ENCODE results near the gene SFRP2.

Gene SFRP2

DNA sequence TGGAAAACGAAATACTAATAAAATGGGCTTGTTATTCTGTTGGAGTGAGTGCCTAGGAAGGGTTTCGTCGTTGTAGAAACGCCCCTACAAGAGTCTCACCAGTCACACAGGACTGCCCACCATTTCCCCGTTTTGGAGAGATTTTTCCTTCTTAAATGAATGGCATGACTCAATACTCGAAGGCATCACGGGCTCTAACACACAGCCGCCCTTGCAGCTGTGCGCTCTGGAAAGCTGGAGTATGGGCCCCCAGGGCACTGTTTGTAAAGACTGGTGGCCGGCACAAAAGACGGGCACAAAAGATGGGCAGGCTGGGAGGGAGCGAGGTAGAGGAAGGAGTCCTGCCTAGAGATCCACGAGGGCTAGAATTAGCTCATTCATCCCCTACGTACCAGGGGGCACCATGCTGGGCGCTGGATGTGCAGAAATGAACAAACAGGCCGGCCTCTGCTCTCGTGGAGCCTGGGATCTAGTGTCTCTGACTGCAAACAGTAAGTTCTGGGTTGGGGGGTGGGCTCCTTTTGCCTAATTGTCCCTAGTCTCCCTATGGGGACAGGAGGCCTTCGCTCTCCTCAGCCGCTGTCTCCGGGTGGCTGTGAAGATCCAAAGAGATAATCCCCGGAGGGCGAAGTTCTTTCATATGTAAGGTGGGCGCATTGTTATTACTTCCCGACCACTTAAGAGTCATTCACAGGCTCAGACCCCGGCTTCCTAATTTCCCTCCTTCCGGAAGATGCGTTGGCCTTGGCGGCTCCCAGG lies 1.0 kb upstream of the SFRP2 start:
- Mint-ChIP-seq H3K27ac (no peak overlapping the region), H3K4me3 (no peak overlapping the region), H3K4me1 (ENCODE audit: low read depth) (peaks cover 52% of the 10 kb centered on the region), H3K27me3 (peaks cover 96% of the 10 kb centered on the region), H3K9me3 (no peaks in the 10 kb centered on the region), H3K36me3 (ENCODE audit: low read depth) (no peaks in the 10 kb centered on the region)
- intact Hi-C loops (cut with micrococcal nuclease) = no loop called here

DNA sequence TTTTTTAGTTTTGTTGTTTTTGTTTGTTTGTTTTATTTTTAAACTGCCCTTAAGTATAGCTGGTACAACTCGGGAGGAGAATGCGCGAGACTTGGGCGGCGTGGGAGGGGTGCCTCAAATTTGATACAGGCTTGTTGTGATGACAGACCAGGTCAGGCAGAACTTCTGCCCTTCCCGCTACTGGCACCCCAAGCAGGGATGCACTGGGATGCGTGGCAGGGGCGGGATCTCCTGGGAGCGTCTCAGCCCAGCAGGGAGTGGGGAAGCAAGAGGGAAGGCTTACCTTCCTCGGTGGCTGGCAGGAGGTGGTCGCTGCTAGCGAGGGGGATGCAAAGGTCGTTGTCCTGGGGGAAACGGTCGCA lies 851 bp downstream of the SFRP2 start:
- Mint-ChIP-seq H3K4me3 (no peak overlapping the region), H3K27me3 (peaks cover 94% of the 10 kb centered on the region), H3K27ac (no peak overlapping the region), H3K9me3 (no peaks in the 10 kb centered on the region), H3K36me3 (ENCODE audit: low read depth) (no peaks in the 10 kb centered on the region), H3K4me1 (ENCODE audit: low read depth) (peaks cover 52% of the 10 kb centered on the region)
- intact Hi-C loops (cut with micrococcal nuclease) = no loop called here

DNA sequence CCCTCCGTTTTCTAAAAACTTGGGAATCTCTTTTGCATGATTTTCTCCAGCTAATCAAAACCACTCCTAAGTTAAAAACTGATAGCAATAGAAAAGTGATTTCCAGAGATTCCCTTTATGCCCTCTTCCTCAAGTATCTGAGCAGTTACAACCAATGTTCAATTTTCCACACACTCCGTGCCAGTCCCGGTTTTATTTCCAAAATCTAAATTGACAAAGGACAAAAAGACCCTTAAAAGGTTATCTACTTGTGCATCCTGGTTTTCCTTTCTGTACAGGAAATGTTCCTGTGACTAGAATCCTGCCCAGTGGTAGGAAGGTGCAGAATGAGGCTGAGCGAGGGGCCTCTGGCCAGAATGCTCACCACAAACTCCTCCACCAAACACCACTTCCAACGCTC lies 1.3 kb downstream of the SFRP2 start:
- Mint-ChIP-seq H3K4me1 (ENCODE audit: low read depth) (peaks cover 49% of the 10 kb centered on the region), H3K4me3 (no peak overlapping the region), H3K36me3 (ENCODE audit: low read depth) (no peaks in the 10 kb centered on the region), H3K27me3 (peaks cover 93% of the 10 kb centered on the region), H3K27ac (no peak overlapping the region), H3K9me3 (no peaks in the 10 kb centered on the region)
- intact Hi-C loops (cut with micrococcal nuclease) = no loop called here

DNA sequence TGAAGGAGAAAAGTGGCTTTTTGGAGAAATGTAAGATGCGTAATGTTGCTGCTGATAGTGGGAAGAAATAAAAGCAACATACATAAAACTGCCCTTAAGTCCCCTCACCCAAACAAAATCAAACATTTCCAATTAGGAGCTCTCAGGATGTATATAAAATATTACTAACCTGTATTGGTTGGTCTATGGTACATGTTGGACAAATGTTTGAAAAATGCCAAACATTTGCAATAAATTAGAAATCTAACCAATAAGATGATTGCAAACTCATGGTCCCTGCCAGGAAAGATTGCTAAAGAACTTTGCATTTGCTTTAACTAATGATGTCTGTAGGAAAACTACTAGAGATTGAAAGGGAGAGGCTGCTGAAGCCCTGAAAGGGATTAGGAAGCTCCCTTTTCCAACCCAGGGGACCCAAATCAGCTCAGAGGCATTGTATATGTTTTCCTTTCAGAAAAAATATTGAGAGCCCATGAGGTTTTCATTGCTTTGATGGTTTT lies 1.8 kb downstream of the SFRP2 start:
- H3K27ac Mint-ChIP-seq = no peak overlapping the region
- H3K27me3 Mint-ChIP-seq = peaks cover 93% of the 10 kb centered on the region
- no peak overlapping the region for H3K4me3 Mint-ChIP-seq
- H3K9me3 Mint-ChIP-seq = no peaks in the 10 kb centered on the region
- intact Hi-C loops (cut with micrococcal nuclease) = no loop called here
- no peaks in the 10 kb centered on the region for H3K36me3 Mint-ChIP-seq (ENCODE audit: low read depth)
- peaks cover 44% of the 10 kb centered on the region for H3K4me1 Mint-ChIP-seq (ENCODE audit: low read depth)

DNA sequence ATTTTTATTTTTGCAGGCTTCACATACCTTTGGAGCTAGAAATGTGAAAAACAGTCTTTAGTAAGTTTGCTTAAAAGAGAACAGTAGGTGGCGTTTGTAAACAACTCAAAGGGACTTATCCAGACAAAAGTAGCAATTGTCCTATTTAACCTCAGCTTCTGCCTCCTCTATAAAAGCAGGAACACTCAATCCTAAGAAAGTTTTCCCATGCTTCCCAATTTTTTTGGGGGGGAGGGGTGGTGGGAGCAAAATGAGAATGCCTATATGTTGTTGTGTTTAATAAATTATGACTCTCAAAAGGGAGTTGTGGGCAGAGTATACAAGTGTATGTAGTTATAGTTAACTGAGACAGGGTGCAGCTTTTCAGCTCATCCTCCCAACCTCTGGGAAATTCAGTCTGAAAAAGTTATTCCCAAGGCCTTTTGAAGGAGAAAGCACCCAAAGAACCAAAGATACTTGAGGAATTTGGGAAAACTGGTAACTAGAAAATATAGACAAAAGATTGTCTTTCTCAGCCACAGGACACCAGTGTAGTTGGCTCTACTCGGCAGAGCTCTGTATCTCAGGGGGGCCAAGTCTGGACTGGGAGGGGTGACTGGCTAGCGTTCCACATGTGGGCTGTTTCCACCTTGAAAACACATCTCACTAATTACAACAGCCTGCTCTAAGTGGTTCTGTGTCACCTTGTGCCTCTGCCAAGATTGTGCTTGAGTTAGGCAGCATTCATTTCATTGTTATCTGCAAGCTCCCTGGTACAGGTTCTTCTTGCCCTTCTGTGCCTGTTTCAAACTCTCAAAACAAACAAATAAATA lies 2.8 kb downstream of the SFRP2 start:
- H3K36me3 Mint-ChIP-seq (ENCODE audit: low read depth) = no peaks in the 10 kb centered on the region
- H3K4me1 Mint-ChIP-seq (ENCODE audit: low read depth) = peaks cover 44% of the 10 kb centered on the region
- intact Hi-C loops (cut with micrococcal nuclease) = no loop called here
- H3K27me3 Mint-ChIP-seq = peaks cover 93% of the 10 kb centered on the region
- H3K9me3 Mint-ChIP-seq = no peaks in the 10 kb centered on the region
- no peak overlapping the region for H3K4me3 Mint-ChIP-seq
- no peak overlapping the region for H3K27ac Mint-ChIP-seq

DNA sequence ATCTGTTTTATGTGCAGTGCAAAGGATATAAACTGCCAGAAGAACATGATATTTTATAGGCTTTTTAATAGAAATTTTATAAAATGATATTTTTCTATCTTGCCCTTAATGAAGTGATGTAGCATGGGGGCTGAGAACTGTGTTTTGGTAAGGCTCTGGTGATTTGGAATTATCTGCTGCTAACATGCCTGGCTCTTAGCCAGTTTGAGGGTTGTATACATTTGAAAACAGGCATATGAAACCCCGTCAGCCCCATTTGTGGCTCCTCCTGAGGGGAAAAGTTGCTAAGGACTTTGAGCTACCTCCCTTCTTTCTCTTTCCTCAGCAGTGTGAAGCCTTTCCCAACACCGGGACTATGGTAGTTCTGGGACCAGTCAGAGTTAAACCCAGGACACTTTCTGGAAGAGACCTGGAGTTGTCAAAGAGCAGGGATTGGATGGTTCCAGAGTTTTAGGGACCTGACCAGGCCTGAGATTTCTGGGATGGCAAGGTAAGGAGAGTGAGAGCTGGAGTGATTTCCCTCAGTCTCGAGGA lies 4.7 kb downstream of the SFRP2 start:
- Mint-ChIP-seq H3K27ac (no peak overlapping the region), H3K4me1 (ENCODE audit: low read depth) (peaks cover 35% of the 10 kb centered on the region), H3K27me3 (peaks cover 80% of the 10 kb centered on the region), H3K9me3 (no peaks in the 10 kb centered on the region), H3K4me3 (no peak overlapping the region), H3K36me3 (ENCODE audit: low read depth) (no peaks in the 10 kb centered on the region)
- intact Hi-C loops (cut with micrococcal nuclease) = no loop called here

DNA sequence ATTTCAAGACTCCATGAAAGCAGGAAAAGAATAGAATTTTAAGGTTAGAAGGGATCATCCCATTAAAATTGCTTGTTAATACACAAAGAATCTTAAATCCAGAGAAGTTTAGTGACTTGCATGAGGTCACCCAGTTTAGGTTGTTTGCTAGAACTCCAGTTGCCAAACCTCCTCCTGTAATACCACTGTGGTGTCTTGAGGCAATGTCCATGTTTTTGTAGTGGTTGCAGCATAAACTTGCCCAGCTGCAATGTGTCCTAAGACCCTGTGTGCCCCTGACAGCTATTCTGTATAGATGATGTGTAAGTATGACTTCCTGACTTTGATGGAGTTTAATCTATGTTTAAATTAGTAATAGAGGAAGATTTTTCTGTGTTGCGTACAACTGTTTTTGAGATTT lies 6.3 kb downstream of the SFRP2 start:
- no peak overlapping the region for H3K4me3 Mint-ChIP-seq

DNA sequence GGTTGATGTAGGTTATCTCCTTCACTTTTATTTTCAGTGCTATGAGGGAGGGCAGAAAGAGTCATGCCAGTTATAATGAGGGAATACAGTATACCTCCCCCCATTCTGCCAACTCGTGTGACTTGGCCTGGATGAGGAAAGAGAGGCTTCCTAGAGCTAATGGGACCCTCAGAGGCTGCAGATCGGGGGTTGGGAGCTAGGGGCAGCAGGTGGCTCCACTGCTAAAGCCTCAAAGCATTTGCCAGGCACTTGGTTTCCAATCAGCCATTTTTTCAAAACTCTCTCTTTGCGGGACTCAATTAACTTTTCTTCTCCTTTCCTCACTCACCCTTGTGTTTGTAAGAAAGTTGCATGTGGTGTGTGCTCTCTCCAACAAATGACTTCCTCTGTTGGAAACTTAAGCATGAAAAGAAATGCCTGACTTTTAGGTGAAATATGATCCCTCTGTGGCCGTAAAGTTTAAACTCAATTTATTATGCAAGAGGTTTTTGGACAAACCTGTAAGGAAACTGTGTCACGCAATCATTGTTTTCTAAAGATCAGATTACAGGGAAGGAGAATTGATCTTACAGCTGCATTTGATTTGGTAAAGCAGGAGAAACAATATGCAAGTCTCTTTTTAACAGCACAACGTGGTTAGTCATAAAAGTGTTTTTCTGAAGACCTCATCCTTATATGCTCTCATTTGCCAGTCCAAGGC lies 7.0 kb downstream of the SFRP2 start:
- intact Hi-C loops (cut with micrococcal nuclease) = no loop called here
- Mint-ChIP-seq H3K27me3 (peaks cover 61% of the 10 kb centered on the region), H3K36me3 (ENCODE audit: low read depth) (no peaks in the 10 kb centered on the region), H3K4me1 (ENCODE audit: low read depth) (peaks cover 18% of the 10 kb centered on the region), H3K27ac (no peak overlapping the region), H3K4me3 (no peak overlapping the region), H3K9me3 (peaks cover 9% of the 10 kb centered on the region)

More for the DNA sequence above, 6.3 kb downstream of the SFRP2 start:
- Mint-ChIP-seq H3K4me1 (ENCODE audit: low read depth) (peaks cover 19% of the 10 kb centered on the region), H3K9me3 (peaks cover 9% of the 10 kb centered on the region), H3K27ac (no peak overlapping the region), H3K27me3 (peaks cover 67% of the 10 kb centered on the region), H3K36me3 (ENCODE audit: low read depth) (no peaks in the 10 kb centered on the region)
- intact Hi-C loops (cut with micrococcal nuclease) = no loop called here

DNA sequence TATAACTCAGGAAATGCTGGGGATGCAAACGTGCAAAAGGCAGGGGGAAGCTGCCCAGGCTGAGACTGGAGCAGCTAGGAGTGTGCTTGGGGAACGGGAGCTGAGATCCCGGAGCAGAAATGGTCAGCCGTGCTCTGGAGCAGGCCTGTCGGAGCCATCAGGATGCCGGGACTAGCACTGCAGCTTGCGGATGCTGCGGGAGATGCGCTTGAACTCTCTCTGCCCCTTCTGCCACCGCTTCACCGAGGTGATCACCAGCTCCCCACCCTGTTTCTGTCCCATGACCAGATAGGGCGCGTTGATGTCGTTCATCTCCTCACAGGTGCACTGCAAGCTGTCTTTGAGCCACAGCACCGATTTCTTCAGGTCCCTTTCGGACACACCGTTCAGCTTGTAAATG lies 7.6 kb downstream of the SFRP2 start:
- H3K27me3 Mint-ChIP-seq = peaks cover 61% of the 10 kb centered on the region
- H3K36me3 Mint-ChIP-seq (ENCODE audit: low read depth) = no peaks in the 10 kb centered on the region
- H3K27ac Mint-ChIP-seq = no peak overlapping the region
- peaks cover 23% of the 10 kb centered on the region for H3K4me1 Mint-ChIP-seq (ENCODE audit: low read depth)
- intact Hi-C loops (cut with micrococcal nuclease) = no loop called here
- peaks cover 9% of the 10 kb centered on the region for H3K9me3 Mint-ChIP-seq
- H3K4me3 Mint-ChIP-seq = no peak overlapping the region

DNA sequence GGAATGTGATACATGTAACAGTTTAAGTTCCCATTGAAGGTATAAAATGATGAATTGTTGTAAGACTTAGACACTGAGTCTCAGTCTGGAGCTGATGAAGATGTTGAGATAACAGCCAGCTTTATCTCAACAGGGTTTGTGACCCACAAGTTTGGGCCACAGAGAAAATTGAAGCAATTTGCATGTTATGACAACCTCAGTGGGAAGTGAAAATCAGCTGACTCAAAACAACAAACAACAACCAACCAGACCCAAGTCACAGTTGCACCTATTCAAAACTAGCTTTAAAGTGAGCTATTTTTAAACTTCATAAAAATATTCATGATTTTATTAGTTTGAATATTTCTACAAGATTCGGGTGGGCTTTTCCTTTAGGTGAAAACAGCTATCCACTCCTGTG lies 8.0 kb downstream of the SFRP2 start:
- H3K27ac Mint-ChIP-seq = no peak overlapping the region
- H3K4me3 Mint-ChIP-seq = no peak overlapping the region
- peaks cover 9% of the 10 kb centered on the region for H3K9me3 Mint-ChIP-seq
- peaks cover 27% of the 10 kb centered on the region for H3K4me1 Mint-ChIP-seq (ENCODE audit: low read depth)
- intact Hi-C loops (cut with micrococcal nuclease) = no loop called here
- peaks cover 60% of the 10 kb centered on the region for H3K27me3 Mint-ChIP-seq
- H3K36me3 Mint-ChIP-seq (ENCODE audit: low read depth) = no peaks in the 10 kb centered on the region

DNA sequence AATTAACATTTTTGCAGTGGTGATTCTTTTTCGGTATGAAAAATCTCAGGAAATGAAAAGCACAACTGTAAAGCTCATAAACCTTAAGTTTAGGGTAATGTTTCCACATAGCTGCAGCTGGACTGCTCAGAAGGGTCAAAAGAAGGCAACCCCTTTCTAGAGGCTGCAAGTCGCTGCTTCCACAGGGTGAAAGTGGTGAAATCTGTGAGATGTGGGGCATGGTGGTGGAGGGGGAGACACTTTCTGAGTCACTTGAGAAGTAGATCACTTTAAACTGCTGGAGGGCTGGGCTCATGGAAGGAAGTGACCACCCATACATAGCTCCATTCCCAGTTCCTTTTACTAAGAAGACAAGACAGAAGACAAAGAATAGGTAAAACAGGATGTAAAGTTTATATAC lies 8.7 kb downstream of the SFRP2 start:
- peaks cover 9% of the 10 kb centered on the region for H3K9me3 Mint-ChIP-seq
- no peaks in the 10 kb centered on the region for H3K36me3 Mint-ChIP-seq (ENCODE audit: low read depth)
- intact Hi-C loops (cut with micrococcal nuclease) = no loop called here
- peaks cover 54% of the 10 kb centered on the region for H3K27me3 Mint-ChIP-seq
- H3K27ac Mint-ChIP-seq = no peak overlapping the region
- H3K4me1 Mint-ChIP-seq (ENCODE audit: low read depth) = peaks cover 27% of the 10 kb centered on the region
- H3K4me3 Mint-ChIP-seq = no peak overlapping the region

DNA sequence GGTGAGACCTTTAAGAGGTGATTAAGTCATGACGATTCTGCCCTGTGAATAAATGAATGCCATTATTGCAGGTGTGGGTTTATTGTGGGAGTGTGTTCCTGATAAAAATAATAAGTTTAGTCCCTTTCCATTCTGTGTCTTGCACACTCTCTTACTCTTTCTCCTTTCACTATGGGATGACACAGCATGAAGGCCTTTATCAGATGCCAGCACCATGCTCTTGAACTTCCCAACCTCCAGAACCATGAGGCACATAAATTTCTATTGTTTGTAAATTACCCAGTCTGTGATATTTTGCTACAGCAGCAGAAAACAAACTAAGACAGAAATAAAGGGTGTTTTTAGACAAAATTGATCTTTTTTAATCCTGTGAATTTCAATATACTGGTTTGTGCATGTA lies 10.5 kb downstream of the SFRP2 start:
- no peak overlapping the region for H3K27ac Mint-ChIP-seq
- intact Hi-C loops (cut with micrococcal nuclease) = no loop called here
- peaks cover 9% of the 10 kb centered on the region for H3K9me3 Mint-ChIP-seq
- no peak overlapping the region for H3K4me3 Mint-ChIP-seq
- H3K36me3 Mint-ChIP-seq (ENCODE audit: low read depth) = no peaks in the 10 kb centered on the region
- H3K4me1 Mint-ChIP-seq (ENCODE audit: low read depth) = peaks cover 27% of the 10 kb centered on the region
- peaks cover 46% of the 10 kb centered on the region for H3K27me3 Mint-ChIP-seq

DNA sequence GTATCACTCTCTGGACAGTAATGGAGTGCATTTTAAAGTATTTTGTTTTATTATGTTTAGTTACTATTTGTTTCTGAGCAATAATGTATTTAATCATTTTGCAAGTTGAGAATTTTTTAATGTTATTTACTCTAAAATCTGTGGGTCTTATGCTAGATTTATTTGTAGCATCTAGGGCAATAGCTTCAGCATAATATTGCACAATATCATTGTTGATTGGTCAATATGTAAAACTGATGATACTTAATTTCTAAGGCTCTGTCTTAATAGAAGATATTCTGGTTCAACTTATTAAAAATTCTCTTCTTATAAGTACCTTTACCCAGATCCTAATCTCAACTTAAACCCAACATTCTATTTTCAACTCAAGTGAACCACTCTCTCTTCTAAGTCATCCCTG lies 11.5 kb downstream of the SFRP2 start:
- no peak overlapping the region for H3K4me3 Mint-ChIP-seq
- peaks cover 43% of the 10 kb centered on the region for H3K27me3 Mint-ChIP-seq
- no peaks in the 10 kb centered on the region for H3K36me3 Mint-ChIP-seq (ENCODE audit: low read depth)
- H3K9me3 Mint-ChIP-seq = peaks cover 9% of the 10 kb centered on the region
- H3K27ac Mint-ChIP-seq = no peak overlapping the region
- H3K4me1 Mint-ChIP-seq (ENCODE audit: low read depth) = peaks cover 27% of the 10 kb centered on the region
- intact Hi-C loops (cut with micrococcal nuclease) = no loop called here

DNA sequence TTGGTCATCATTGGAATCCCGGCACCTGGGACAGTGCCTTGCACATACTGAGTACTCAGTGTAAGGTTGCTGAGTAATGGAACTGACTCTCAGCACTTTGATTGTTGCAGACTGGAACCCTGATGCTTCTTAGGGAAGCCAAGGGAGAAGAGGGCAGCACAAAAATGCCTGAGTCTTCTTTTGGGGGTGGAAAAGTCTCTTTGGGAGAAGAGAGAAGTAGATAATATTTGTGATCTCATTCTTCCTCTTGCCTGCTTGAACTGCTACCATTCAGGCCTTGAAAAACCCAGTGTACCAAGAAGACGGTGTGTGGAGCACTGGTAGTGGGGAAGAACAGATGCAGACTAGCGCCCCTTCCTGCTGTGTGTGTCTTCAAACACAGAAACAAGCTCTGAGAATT lies 12.3 kb downstream of the SFRP2 start:
- Mint-ChIP-seq H3K4me1 (ENCODE audit: low read depth) (peaks cover 21% of the 10 kb centered on the region), H3K9me3 (peaks cover 14% of the 10 kb centered on the region), H3K36me3 (ENCODE audit: low read depth) (no peaks in the 10 kb centered on the region), H3K27me3 (peaks cover 37% of the 10 kb centered on the region), H3K27ac (no peak overlapping the region), H3K4me3 (no peak overlapping the region)
- intact Hi-C loops (cut with micrococcal nuclease) = no loop called here
